Cardiac atrium fibroblast (primary cell): ENCODE results near the gene C16orf95. TPM values are rescaled to one million over a fixed set of nuclear protein-coding genes. Genes with fewer than 3 reads are reported as not detected.

Experiments used
- total RNA-seq: library from RNA; depleted of rRNA; stranded (reverse); fragments of >200 nt; gene quantifications from 2 replicates; pipeline ENCODE4 v1.2.3, GENCODE V29; 2015

The C16orf95 gene, protein sequence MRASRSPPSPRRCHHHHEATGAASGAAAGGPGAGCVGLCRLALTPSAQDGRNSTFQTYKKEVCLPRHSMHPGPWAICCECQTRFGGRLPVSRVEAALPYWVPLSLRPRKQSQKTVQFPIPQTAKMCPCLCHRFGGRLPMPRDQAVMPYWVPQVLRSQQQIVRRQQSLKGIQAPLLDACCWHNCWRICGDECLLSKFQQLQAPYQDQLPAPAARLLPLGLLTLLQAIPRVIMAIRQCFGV
- 0.36 and 1.6 TPM in 2 replicates for total RNA-seq

DNA sequence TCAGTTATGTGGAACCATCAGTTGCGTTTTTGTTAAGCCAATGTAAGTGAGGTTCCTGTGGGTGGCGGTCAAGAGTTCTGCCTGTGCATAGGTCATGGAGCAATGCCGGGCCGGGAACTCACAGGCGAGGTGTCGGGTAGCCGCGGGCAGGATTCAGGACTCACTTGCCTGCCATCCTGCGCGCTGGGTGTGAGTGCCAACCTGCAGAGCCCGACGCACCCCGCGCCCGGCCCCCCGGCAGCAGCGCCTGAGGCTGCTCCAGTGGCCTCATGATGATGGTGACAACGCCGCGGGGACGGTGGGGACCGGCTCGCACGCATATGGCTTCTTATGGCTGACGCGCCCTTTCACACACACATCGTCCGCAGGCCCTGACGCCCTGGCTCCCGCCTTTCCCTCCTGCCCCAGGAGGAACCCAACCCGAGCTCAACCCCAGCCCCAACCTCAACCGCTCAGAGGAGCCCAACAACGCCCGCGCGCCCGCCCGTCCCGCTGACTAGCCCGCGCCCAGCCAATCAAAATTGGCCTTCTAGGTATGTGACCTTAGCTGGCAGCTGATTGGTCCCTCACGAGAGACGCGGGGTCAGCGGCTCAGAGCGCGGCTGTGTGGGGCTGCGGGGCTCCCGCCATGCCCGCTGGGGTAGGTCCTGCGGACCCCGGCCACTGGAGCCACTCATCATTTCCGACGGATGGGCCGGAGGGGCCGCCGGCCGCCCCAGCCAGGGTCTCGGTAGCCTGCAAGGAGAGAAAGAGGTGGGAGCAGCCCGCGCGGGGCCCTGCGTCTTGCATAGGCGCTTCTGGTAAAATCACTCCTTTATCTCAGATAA is at the start of gene C16orf95:
TSS of gene C16orf95 (minus strand) at position 470 of the 827 bp plus-strand sequence. CDS start at position 320, 150 bp downstream.

Other genes starting within 250 kb of the C16orf95 start
- 16.4 and 26.5 TPM in 2 replicates for gene FBXO31, start 66.4 kb upstream of the C16orf95 start, total RNA-seq
- 44.6 and 75.2 TPM in 2 replicates for gene MAP1LC3B, start 74.9 kb upstream of the C16orf95 start, total RNA-seq
- 5.1 and 5.7 TPM in 2 replicates for gene ZCCHC14, start 175.6 kb upstream of the C16orf95 start, total RNA-seq